Esophagus squamous epithelium (tissue), 5 donors: ENCODE data around the gene PSMD5. TPM values are rescaled to one million over a fixed set of nuclear protein-coding genes. Genes with fewer than 3 reads are reported as not detected.

Source experiments
- DNase-seq: peaks from one replicate; lab custom pipeline; 2025; lab: John Stamatoyannopoulos, UW
- H3K27ac ChIP-seq, 4 donors: fragments of 200-600 bp; sonication (generic); one replicate each; pipeline ENCODE4 v1.5.1; 2016 to 2019; ENCODE audit warnings: mild to moderate bottlenecking in 1 of 4
- H3K27me3 ChIP-seq, 4 donors: fragments of 200-600 bp; sonication (generic); 1 replicate in 3 of 4; 2 replicates in 1 of 4; pipeline versions ENCODE4 v1.5.1 to v1.6.0; 2017 to 2021; ENCODE audit warnings: antibody characterized with exemption in 1 of 4
- H3K36me3 ChIP-seq, 3 donors: fragments of 200-600 bp; sonication (generic); one replicate each; pipeline ENCODE4 v1.5.1; 2016 to 2019
- H3K4me1 ChIP-seq, 3 donors: fragments of 200-600 bp; sonication (generic); one replicate each; pipeline ENCODE4 v1.5.1; 2017 to 2019
- H3K4me3 ChIP-seq, 4 donors: fragments of 200-600 bp; sonication (generic); 1 replicate in 3 of 4; 2 replicates in 1 of 4; pipeline ENCODE4 v1.5.1; 2016 to 2019; ENCODE audit warnings: mild to moderate bottlenecking in 2 of 4, moderate library complexity in 1 of 4
- H3K9me3 ChIP-seq, 3 donors: fragments of 200-600 bp; sonication (generic); one replicate each; pipeline ENCODE4 v1.5.1; 2016 to 2019
- POLR2A ChIP-seq, 4 donors: fragments of 450-650 bp; IDR thresholded peaks; one replicate each; pipeline ENCODE4 v1.6.1; 2017; ENCODE audit warnings: antibody characterized with exemption in 4 of 4, mild to moderate bottlenecking in 4 of 4, moderate library complexity in 3 of 4
- WGBS, 2 donors: methylation state at CpG; one replicate each; pipeline ENCODE4 v1.1.5; 2018; 5-methylcytosine and 5-hydroxymethylcytosine counted together
- intact Hi-C: fragments of 100-400 bp; cut with DNase I; formaldehyde crosslinking; loops from one replicate; pipeline ENCODE4 v1.15.0; 2022
- total RNA-seq, 4 donors: library from RNA; depleted of rRNA; stranded (reverse); fragments of >200 nt; gene quantifications; one replicate each; pipeline ENCODE4 v1.1.0, GENCODE V29; 2016
- TF ChIP-seq, protein P1 (sequence below), 6 experiments: fragments of 450-650 bp in 4 of 6; fragments of 200-600 bp in 2 of 6; sonication (generic) in 2 of 6; IDR thresholded peaks; one replicate each; pipeline ENCODE4 v1.5.1; 2016 to 2019; ENCODE audit warnings: antibody characterized with exemption in 6 of 6, mild to moderate bottlenecking in 4 of 6, moderate library complexity in 4 of 6
- donor health status: DM: yes; HTN: yes; CAD: no.

Gene PSMD5
- total RNA-seq, 4 donors from 2014 or later = 21.4 to 35.3 (median 33.3) TPM

DNA sequence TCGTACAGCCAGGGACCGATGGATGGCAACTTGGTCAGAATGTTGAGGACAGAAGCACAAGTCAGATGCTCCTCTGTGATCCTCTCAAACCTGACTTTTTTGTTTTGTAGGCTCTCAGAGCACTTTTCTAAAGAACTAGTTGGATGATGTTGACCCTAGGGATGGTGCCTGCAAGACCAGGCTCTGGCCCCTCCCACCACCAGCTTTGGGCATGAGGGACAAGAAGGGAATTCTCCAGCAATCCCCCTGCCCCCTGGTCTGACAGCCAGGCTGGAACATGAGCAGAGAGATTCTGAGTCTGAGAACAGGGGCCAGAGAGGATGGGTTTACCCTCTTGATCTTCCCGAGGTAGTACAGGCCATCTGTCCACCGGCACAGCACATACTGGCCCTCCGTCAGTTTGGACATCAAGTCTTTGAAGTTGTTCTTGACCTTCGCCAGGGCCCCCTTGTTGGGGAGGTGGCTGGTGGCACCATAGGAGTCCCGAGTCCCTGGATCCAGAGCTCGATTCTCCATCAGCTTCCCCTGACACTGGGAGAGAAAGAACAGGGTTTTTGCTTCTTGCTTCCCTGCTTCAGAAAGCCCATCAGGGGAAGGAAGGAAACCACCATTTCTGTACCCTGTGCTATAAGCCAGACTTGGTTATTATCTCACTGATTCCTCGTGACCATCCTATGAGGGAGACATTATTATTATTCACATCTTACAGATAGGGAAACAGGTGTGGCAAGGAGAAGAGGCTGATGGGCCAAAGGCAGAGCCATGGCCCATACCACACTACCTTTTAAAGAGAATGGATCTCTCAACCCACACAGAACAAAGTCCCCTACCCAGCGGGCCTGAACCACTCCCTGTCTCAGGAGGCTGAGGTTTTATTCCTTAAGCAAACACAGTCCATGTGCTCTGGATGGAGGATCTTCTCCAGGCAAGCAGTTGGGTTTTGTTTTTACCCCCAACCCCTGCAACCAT is 31.8 kb upstream of the PSMD5 start:
- DNase-seq = no peak
- Histone ChIP-seq H3K36me3 (peaks cover 0 to 40% (median 0%) of the 10 kb centered on the region in 3 donors), H3K4me3 (no peak overlapping the region), H3K27me3 (no peaks in the 10 kb centered on the region), H3K27ac (peak overlapping the region; percentile 97 to 100 (median 98)), H3K9me3 (no peaks in the 10 kb centered on the region), H3K4me1 (peaks cover 17 to 62% (median 25%) of the 10 kb centered on the region in 3 donors)
- WGBS, 2 donors = 91 to 92% methylated on average over 5 to 9 of the region's 10 CpGs
- intact Hi-C loops = loop anchor here (5.0 kb wide), 1 partner anchor 63 kb away; no protein-coding TSS in a partner anchor
- TF ChIP-seq, protein P1, sequence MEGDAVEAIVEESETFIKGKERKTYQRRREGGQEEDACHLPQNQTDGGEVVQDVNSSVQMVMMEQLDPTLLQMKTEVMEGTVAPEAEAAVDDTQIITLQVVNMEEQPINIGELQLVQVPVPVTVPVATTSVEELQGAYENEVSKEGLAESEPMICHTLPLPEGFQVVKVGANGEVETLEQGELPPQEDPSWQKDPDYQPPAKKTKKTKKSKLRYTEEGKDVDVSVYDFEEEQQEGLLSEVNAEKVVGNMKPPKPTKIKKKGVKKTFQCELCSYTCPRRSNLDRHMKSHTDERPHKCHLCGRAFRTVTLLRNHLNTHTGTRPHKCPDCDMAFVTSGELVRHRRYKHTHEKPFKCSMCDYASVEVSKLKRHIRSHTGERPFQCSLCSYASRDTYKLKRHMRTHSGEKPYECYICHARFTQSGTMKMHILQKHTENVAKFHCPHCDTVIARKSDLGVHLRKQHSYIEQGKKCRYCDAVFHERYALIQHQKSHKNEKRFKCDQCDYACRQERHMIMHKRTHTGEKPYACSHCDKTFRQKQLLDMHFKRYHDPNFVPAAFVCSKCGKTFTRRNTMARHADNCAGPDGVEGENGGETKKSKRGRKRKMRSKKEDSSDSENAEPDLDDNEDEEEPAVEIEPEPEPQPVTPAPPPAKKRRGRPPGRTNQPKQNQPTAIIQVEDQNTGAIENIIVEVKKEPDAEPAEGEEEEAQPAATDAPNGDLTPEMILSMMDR (IDR thresholded peaks at IDR 0.05) = no peak
- TF ChIP-seq POLR2A (IDR thresholded peaks at IDR 0.05) = no peak

DNA sequence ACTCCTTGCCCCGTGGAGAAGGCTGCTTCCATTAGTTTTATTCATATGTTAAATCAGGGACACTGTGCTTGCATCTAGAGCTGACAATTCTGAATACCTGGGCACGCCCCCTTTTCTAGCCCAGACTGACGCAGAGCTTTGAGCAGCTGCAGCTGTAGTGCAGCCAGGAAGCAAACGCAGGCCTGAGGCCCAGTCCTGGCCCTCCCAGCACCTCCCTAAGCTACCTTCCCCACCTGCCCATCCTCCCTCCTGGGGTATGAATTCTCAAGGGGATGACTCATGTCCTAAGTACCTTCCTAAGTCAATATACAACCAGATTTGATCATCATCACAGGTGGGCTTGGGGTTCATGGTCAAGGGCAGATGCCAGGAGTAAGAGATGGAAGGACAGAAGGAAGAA is 30.8 kb upstream of the PSMD5 start:
- intact Hi-C loops = no loop called here
- Histone ChIP-seq H3K9me3 (no peaks in the 10 kb centered on the region), H3K4me3 (no peak overlapping the region), H3K36me3 (peaks cover 0 to 40% (median 0%) of the 10 kb centered on the region in 3 donors), H3K4me1 (peaks cover 19 to 65% (median 28%) of the 10 kb centered on the region in 3 donors), H3K27ac (peak overlapping the region; percentile 62 to 98 (median 69)), H3K27me3 (no peaks in the 10 kb centered on the region)
- 17 to 37% methylated on average over 2 to 4 of the region's 4 CpGs for WGBS, 2 donors
- no peak for DNase-seq
- TF ChIP-seq, protein P1 (IDR thresholded peaks at IDR 0.05) = no peak
- TF ChIP-seq POLR2A (IDR thresholded peaks at IDR 0.05) = no peak

DNA sequence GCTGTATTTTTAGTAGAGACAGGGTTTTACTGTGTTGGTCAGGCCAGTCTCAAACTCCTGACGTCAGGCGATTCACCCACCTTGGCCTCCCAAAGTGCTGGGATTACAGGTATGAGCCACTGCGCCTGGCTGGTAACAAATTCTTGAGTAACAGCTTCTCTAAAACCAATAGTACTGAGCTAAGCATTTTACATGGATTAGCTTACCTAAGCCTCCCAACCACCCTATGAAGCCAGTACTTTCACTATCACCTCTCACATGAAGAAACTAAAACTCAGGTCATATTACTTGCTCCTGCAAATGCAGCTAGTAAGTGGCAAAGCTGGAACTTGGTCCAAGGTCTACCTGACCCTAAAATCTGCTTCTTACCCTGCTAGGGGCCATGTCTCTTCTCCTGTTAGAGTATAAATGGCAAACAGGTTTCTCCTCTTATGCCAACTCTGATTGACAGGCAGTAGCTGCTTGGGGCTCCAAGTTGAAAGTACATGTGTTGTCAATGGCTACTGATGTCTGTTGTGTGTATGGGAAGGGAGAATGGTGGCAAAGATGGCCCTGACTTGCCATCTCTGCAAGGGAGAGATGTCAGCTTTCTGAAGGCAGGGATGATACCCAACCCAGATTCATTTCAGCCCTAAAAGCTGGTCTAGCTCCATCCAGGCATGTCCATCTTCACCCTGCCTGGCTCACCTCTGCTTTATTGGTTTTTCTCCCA is 30.2 kb upstream of the PSMD5 start:
- 54 to 60% methylated on average over 3 of the region's 3 CpGs for WGBS, 2 donors
- DNase-seq = no peak
- Histone ChIP-seq H3K36me3 (peaks cover 0 to 40% (median 0%) of the 10 kb centered on the region in 3 donors), H3K9me3 (no peaks in the 10 kb centered on the region), H3K27ac (peak overlapping the region; percentile 62 to 98 (median 69)), H3K27me3 (no peaks in the 10 kb centered on the region), H3K4me3 (no peak overlapping the region), H3K4me1 (peaks cover 18 to 65% (median 22%) of the 10 kb centered on the region in 3 donors)
- intact Hi-C loops = no loop called here
- TF ChIP-seq, protein P1 (IDR thresholded peaks at IDR 0.05) = no peak
- no peak for TF ChIP-seq POLR2A (IDR thresholded peaks at IDR 0.05)

DNA sequence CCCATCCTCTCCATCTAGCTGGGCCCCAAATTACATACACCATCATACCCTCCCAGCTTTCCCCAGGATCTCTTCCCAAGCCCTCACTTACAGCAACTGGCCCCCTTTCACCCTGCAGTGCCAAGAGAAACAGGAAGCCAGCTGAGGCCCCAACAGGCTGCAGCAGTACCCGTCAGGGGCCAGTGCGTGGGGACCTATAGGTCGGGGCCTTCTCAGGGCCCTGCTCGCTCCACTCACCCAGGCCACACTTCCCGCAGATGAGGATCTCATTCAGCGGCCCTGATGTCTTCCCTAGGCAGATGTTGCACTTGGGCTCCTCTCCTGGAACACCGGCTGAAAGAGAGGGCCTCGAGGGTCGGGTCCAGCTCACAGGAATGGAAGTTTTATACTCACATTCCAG is 27.5 kb upstream of the PSMD5 start:
- Histone ChIP-seq H3K36me3 (peaks cover 0 to 61% (median 0%) of the 10 kb centered on the region in 3 donors), H3K4me3 (no peak overlapping the region), H3K27me3 (no peaks in the 10 kb centered on the region), H3K4me1 (peaks cover 10 to 58% (median 16%) of the 10 kb centered on the region in 3 donors), H3K27ac (peak overlapping the region in 3 of 4 donors; percentile 92 to 97 (median 94)), H3K9me3 (no peaks in the 10 kb centered on the region)
- 71 to 82% methylated on average over 6 to 7 of the region's 9 CpGs for WGBS, 2 donors
- TF ChIP-seq, protein P1 (IDR thresholded peaks at IDR 0.05) = no peak
- no peak for TF ChIP-seq POLR2A (IDR thresholded peaks at IDR 0.05)
- DNase-seq = no peak
- intact Hi-C loops = no loop called here
